GM23338 (cell line): ENCODE data around the gene CLOCK. TPM values are rescaled to one million over a fixed set of nuclear protein-coding genes. Genes with fewer than 3 reads are reported as not detected.

Experiments used
- ATAC-seq: fragments of 200-7000 bp; cut with Tn5 transposase; 3 replicates; pipeline ENCODE4 v1.9.1; 2020
- DNase-seq: peaks from one replicate; pipeline ENCODE4 v3.0.0-alpha.2; 2015; ENCODE audit warnings: low spot score
- H2AFZ ChIP-seq: fragments of 200-600 bp; sonication (generic); 2 replicates; pipeline ENCODE4 v1.8.0; 2016; ENCODE audit warnings: antibody characterized with exemption, mild to moderate bottlenecking, moderate library complexity
- H3F3A ChIP-seq: fragments of 200-600 bp; sonication (generic); replicated peaks from 2 replicates; pipeline ENCODE4 v1.8.0; 2017; ENCODE audit warnings: antibody characterized with exemption, mixed run types, low read depth
- H3K27ac ChIP-seq: fragments of 200-600 bp; sonication (generic); 2 replicates; pipeline ENCODE4 v1.6.1; 2016; ENCODE audit warnings: low read depth
- H3K27me3 ChIP-seq: fragments of 200-600 bp; sonication (generic); 2 replicates; pipeline ENCODE4 v1.8.0; 2016; ENCODE audit warnings: mild to moderate bottlenecking, mixed run types, moderate library complexity; ENCODE audit not compliant: insufficient read depth
- H3K36me3 ChIP-seq: fragments of 200-600 bp; sonication (generic); 2 replicates; pipeline ENCODE4 v1.8.0; 2016; ENCODE audit warnings: mild to moderate bottlenecking; ENCODE audit not compliant: insufficient read depth
- H3K4me1 ChIP-seq: fragments of 200-600 bp; sonication (generic); 2 replicates; pipeline ENCODE4 v1.8.0; 2016; ENCODE audit warnings: mild to moderate bottlenecking, moderate library complexity; ENCODE audit not compliant: insufficient read depth
- H3K4me2 ChIP-seq: fragments of 200-600 bp; sonication (generic); 2 replicates; pipeline ENCODE4 v1.7.1; 2017; ENCODE audit warnings: mixed run types
- H3K4me3 ChIP-seq: fragments of 200-600 bp; sonication (generic); 2 replicates; pipeline ENCODE4 v1.6.1; 2016; ENCODE audit warnings: mixed run types
- H3K79me2 ChIP-seq: fragments of 200-600 bp; sonication (generic); replicated peaks from 2 replicates; pipeline ENCODE4 v1.8.0; 2017; ENCODE audit warnings: mild to moderate bottlenecking; ENCODE audit not compliant: insufficient read depth
- H3K9me2 ChIP-seq: fragments of 200-600 bp; sonication (generic); 2 replicates; pipeline ENCODE4 v1.8.0; 2017; ENCODE audit not compliant: insufficient read depth
- H4K20me1 ChIP-seq: fragments of 200-600 bp; sonication (generic); replicated peaks from 2 replicates; pipeline ENCODE4 v1.8.0; 2017; ENCODE audit warnings: mild to moderate bottlenecking; ENCODE audit not compliant: insufficient read depth
- H3K27ac Mint-ChIP-seq: 2 replicates; pipeline ENCODE4 v1.8.0; 2020; ENCODE audit warnings: inconsistent platforms, mild to moderate bottlenecking, moderate library complexity, mixed read lengths
- H3K27me3 Mint-ChIP-seq: 3 replicates; pipeline ENCODE4 v1.8.0; 2022; ENCODE audit warnings: low read depth, mild to moderate bottlenecking, moderate library complexity, mixed read lengths, inconsistent platforms; ENCODE audit not compliant: insufficient read depth, poor library complexity
- H3K36me3 Mint-ChIP-seq: 3 replicates; pipeline ENCODE4 v1.8.0; 2021; ENCODE audit warnings: low read depth, mild to moderate bottlenecking, inconsistent platforms, moderate library complexity, mixed read lengths
- H3K4me1 Mint-ChIP-seq: 3 replicates; pipeline ENCODE4 v1.8.0; 2020; ENCODE audit warnings: mild to moderate bottlenecking, inconsistent platforms, mixed read lengths
- H3K4me3 Mint-ChIP-seq: 3 replicates; pipeline ENCODE4 v1.8.0; 2021; ENCODE audit warnings: moderate library complexity, mild to moderate bottlenecking, inconsistent platforms, mixed read lengths
- H3K9me3 Mint-ChIP-seq: 3 replicates; pipeline ENCODE4 v1.8.0; 2020; ENCODE audit warnings: moderate library complexity, mild to moderate bottlenecking, inconsistent platforms, mixed read lengths
- CREB1 ChIP-seq: fragments of 250-450 bp; sonication (Bioruptor Pico); IDR thresholded peaks from 2 replicates; pipeline ENCODE4 v1.5.0; 2020; ENCODE audit warnings: low read depth, mild to moderate bottlenecking, moderate library complexity
- CTCF ChIP-seq, 2 experiments: fragments of 200-600 bp in 1 of 2; sonication (generic) in 1 of 2; conservative IDR thresholded peaks; 2 replicates each; pipeline versions ENCODE4 v1.5.1 to v1.6.1; 2016 to 2017; ENCODE audit warnings: antibody characterized with exemption in 2 of 2, low read depth in 2 of 2, mild to moderate bottlenecking in 2 of 2, moderate library complexity in 1 of 2
- ETS1 ChIP-seq: IDR thresholded peaks from 2 replicates; pipeline ENCODE4 v1.6.1; 2016; ENCODE audit warnings: antibody characterized with exemption
- EZH2 ChIP-seq: fragments of 200-600 bp; sonication (generic); IDR thresholded peaks from one replicate; pipeline ENCODE4 v1.8.0; 2017; ENCODE audit warnings: antibody characterized with exemption, mild to moderate bottlenecking, low read depth; ENCODE audit not compliant: unreplicated experiment
- EZH2phosphoT487 ChIP-seq: fragments of 200-600 bp; sonication (generic); IDR thresholded peaks from one replicate; pipeline ENCODE4 v1.8.1; 2018; ENCODE audit warnings: antibody characterized with exemption; ENCODE audit not compliant: unreplicated experiment
- JUNB ChIP-seq: IDR thresholded peaks from one replicate; pipeline ENCODE4 v1.6.1; 2016; ENCODE audit warnings: antibody characterized with exemption; ENCODE audit not compliant: unreplicated experiment
- NANOG ChIP-seq: IDR thresholded peaks from 2 replicates; pipeline ENCODE4 v1.6.1; 2016; ENCODE audit warnings: antibody characterized with exemption, borderline replicate concordance
- POLR2AphosphoS5 ChIP-seq: IDR thresholded peaks from 2 replicates; pipeline ENCODE4 v1.6.1; 2016; ENCODE audit warnings: antibody characterized with exemption, low read depth
- REST ChIP-seq: IDR thresholded peaks from one replicate; pipeline ENCODE4 v1.6.1; 2018; ENCODE audit warnings: antibody characterized with exemption; ENCODE audit not compliant: unreplicated experiment
- STAT1 ChIP-seq: IDR thresholded peaks from one replicate; pipeline ENCODE4 v1.6.1; 2016; ENCODE audit warnings: antibody characterized with exemption; ENCODE audit not compliant: unreplicated experiment
- ZNF114 ChIP-seq: fragments of 250-450 bp; sonication (Bioruptor Pico); IDR thresholded peaks from 2 replicates; pipeline ENCODE4 v1.5.0; 2020; ENCODE audit warnings: mild to moderate bottlenecking, moderate library complexity
- ZNF331 ChIP-seq: fragments of 250-450 bp; sonication (Bioruptor Pico); IDR thresholded peaks from 2 replicates; pipeline ENCODE4 v1.5.0; 2020; ENCODE audit warnings: low read depth, mild to moderate bottlenecking, moderate library complexity
- ZNF462 ChIP-seq: fragments of 250-450 bp; sonication (Bioruptor Pico); IDR thresholded peaks from 2 replicates; pipeline ENCODE4 v1.5.0; 2020; ENCODE audit warnings: mild to moderate bottlenecking, moderate library complexity
- polyA plus RNA-seq: library from polyadenylated mRNA; unstranded; fragments of >200 nt; fragmentation: Nextera tagmentation; extraction: Ambion mirVana; gene quantifications from 2 replicates; pipeline ENCODE4 v1.2.1, GENCODE V29; 2016
- total RNA-seq: library from RNA; depleted of rRNA; stranded (reverse); fragments of >200 nt; shearing (Covaris generic); gene quantifications from 2 replicates; pipeline ENCODE4 v1.2.3, GENCODE V29; 2014

The CLOCK gene
- total and polyA plus RNA-seq, 2 experiments from 2014 or later: 17.1 to 28.8 TPM

GRCh38 chr4:55530167-55530566 is 16.5 kb downstream of the CLOCK start:
- no peaks in the 10 kb centered on the region for H3K27me3 Mint-ChIP-seq
- no peak overlapping the region for H2AFZ ChIP-seq

More at GRCh38 chr4:55530167-55530566, 16.5 kb downstream of the CLOCK start:
- peaks cover 32% of the 10 kb centered on the region for H3K4me1 ChIP-seq
- H4K20me1 ChIP-seq: 0 out of 2 replicates have a peak, but pooled peaks cover 3% of the 10 kb centered on the region
- no peaks in the 10 kb centered on the region for H3K9me2 ChIP-seq
- no peaks in the 10 kb centered on the region for H3F3A ChIP-seq
- no peaks in the 10 kb centered on the region for H3K27me3 ChIP-seq
- H3K4me3 ChIP-seq: no peak overlapping the region
- H3K36me3 Mint-ChIP-seq: peaks cover 14% of the 10 kb centered on the region; the same call in 2 of the 3 replicates
- DNase-seq (no peak), ATAC-seq (no peak)
- H3K36me3 ChIP-seq: no peaks in the 10 kb centered on the region
- no peak overlapping the region for H3K27ac ChIP-seq
- H3K9me3 Mint-ChIP-seq: peaks cover 6% of the 10 kb centered on the region; the same call in 2 of the 3 replicates
- no peak overlapping the region for H3K4me2 ChIP-seq
- no peak overlapping the region for H3K4me3 Mint-ChIP-seq
- H3K27ac Mint-ChIP-seq: no peak overlapping the region
- H3K79me2 ChIP-seq: peaks cover 100% of the 10 kb centered on the region
- H3K4me1 Mint-ChIP-seq: peaks cover 33% of the 10 kb centered on the region
- TF ChIP-seq ZNF462 (CRISPR knock-in tag) (no peak), ZNF114 (no peak), ETS1 (no peak), NANOG (no peak), EZH2phosphoT487 (no peak), EZH2 (no peak), REST (no peak), ZNF331 (CRISPR knock-in tag) (no peak), STAT1 (no peak), JUNB (no peak), CREB1 (CRISPR knock-in tag) (no peak), CTCF (conservative IDR thresholded peaks at IDR 0.05; ENCODE audit: low read depth in 2 of 2) (no peak), POLR2AphosphoS5 (no peak)
